Breast epithelium (tissue), 3 donors: Measurements from ENCODE around the gene TYW1.
"Not testable (repeated sequence)": the region's sequence is repeated elsewhere in the genome, so short reads cannot be mapped to it uniquely, and the experiment has no call there.

Source experiments
- POLR2A ChIP-seq: fragments of 450-650 bp; IDR thresholded peaks from one replicate; pipeline ENCODE4 v1.6.1; 2016; ENCODE audit warnings: antibody characterized with exemption, mild to moderate bottlenecking, moderate library complexity
- POLR2AphosphoS5 ChIP-seq, 3 donors: sonication (generic); formaldehyde crosslinking; IDR thresholded peaks; one replicate each; pipeline ENCODE4 v1.6.1; 2017; ENCODE audit warnings: antibody characterized with exemption in 3 of 3
- TF ChIP-seq, protein P1 (sequence below), 3 donors: fragments of 450-650 bp; IDR thresholded peaks; one replicate each; pipeline ENCODE4 v1.5.1; 2016 to 2017; ENCODE audit warnings: antibody characterized with exemption in 3 of 3, mild to moderate bottlenecking in 3 of 3, moderate library complexity in 3 of 3

- TF ChIP-seq, protein P1, sequence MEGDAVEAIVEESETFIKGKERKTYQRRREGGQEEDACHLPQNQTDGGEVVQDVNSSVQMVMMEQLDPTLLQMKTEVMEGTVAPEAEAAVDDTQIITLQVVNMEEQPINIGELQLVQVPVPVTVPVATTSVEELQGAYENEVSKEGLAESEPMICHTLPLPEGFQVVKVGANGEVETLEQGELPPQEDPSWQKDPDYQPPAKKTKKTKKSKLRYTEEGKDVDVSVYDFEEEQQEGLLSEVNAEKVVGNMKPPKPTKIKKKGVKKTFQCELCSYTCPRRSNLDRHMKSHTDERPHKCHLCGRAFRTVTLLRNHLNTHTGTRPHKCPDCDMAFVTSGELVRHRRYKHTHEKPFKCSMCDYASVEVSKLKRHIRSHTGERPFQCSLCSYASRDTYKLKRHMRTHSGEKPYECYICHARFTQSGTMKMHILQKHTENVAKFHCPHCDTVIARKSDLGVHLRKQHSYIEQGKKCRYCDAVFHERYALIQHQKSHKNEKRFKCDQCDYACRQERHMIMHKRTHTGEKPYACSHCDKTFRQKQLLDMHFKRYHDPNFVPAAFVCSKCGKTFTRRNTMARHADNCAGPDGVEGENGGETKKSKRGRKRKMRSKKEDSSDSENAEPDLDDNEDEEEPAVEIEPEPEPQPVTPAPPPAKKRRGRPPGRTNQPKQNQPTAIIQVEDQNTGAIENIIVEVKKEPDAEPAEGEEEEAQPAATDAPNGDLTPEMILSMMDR (IDR thresholded peaks at IDR 0.05), result not testable (repeated sequence)
- TF ChIP-seq POLR2A; POLR2AphosphoS5 (IDR thresholded peaks at IDR 0.05): not testable (repeated sequence)
Measured at GRCh38 chr7:67062802-67063201, 66.2 kb downstream of the TYW1 start.
